DOHH2 (cell line): ENCODE measurements around the gene KL.

Experiments used
- EZH2phosphoT487 ChIP-seq: fragments of 200-600 bp; sonication (generic); IDR thresholded peaks from 2 replicates; pipeline ENCODE4 v1.6.1; 2017; ENCODE audit warnings: borderline replicate concordance, mild to moderate bottlenecking, antibody characterized with exemption, low read length, moderate library complexity, mixed read lengths
- TF ChIP-seq, protein P1 (sequence below): fragments of 200-600 bp; sonication (generic); IDR thresholded peaks from one replicate; pipeline ENCODE4 v1.5.1; 2014; ENCODE audit warnings: antibody characterized with exemption, mild to moderate bottlenecking, low read depth, low read length; ENCODE audit not compliant: poor library complexity, severe bottlenecking

DNA sequence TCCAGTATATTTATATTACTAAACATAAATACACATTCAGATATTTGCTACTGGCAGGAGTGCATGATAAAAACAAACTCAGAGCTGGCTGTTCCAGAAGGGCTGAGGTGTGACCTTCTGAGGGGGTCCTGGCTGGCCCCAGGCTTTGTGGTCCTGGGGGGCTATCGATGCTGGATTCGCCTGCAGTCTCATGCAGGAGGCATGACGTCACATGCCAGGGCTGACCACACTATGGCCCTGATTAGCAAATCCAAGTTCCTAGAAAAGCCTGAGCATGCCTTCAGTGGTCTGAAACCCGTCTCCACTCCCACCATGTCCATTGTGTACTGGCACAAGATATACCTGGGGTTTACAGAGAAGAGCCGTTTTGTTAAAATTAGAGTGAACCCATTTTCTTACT is 97.9 kb downstream of the KL start:
- TF ChIP-seq, protein P1, sequence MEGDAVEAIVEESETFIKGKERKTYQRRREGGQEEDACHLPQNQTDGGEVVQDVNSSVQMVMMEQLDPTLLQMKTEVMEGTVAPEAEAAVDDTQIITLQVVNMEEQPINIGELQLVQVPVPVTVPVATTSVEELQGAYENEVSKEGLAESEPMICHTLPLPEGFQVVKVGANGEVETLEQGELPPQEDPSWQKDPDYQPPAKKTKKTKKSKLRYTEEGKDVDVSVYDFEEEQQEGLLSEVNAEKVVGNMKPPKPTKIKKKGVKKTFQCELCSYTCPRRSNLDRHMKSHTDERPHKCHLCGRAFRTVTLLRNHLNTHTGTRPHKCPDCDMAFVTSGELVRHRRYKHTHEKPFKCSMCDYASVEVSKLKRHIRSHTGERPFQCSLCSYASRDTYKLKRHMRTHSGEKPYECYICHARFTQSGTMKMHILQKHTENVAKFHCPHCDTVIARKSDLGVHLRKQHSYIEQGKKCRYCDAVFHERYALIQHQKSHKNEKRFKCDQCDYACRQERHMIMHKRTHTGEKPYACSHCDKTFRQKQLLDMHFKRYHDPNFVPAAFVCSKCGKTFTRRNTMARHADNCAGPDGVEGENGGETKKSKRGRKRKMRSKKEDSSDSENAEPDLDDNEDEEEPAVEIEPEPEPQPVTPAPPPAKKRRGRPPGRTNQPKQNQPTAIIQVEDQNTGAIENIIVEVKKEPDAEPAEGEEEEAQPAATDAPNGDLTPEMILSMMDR: no peak
- no peak for TF ChIP-seq EZH2phosphoT487
